ENCODE measurements around the gene CLASP1. TPM values are rescaled to one million over a fixed set of nuclear protein-coding genes. Genes with fewer than 3 reads are reported as not detected.

Gene CLASP1
- total RNA-seq, 1 experiment from 2014 or later, result 46.1 TPM

- DNase-seq, result no peak
- ChIA-PET CTCF (no interaction called here), POLR2A (interaction anchor here (0.7 kb wide), 1 partner anchor 230 kb away, joined by 5 read pairs; the partner anchor contains the start of gene NIFK)
- H3K4me3 ChIP-seq (ENCODE audit: low read depth, low read length), result no peak overlapping the region
- Mint-ChIP-seq H3K9me3 (ENCODE audit: unreplicated experiment) (no peaks in the 10 kb centered on the region), H3K4me1 (ENCODE audit: low read depth, unreplicated experiment) (peaks cover 15% of the 10 kb centered on the region), H3K27ac (ENCODE audit: unreplicated experiment) (no peak overlapping the region), H3K36me3 (ENCODE audit: insufficient read depth, unreplicated experiment) (peaks cover 24% of the 10 kb centered on the region), H3K4me3 (ENCODE audit: unreplicated experiment) (no peak overlapping the region), H3K27me3 (ENCODE audit: insufficient read depth, unreplicated experiment) (no peaks in the 10 kb centered on the region)
- H3K36me3 ChIP-seq (ENCODE audit: control insufficient read depth, insufficient read depth, low read length), result peaks cover 1% of the 10 kb centered on the region
- TF ChIP-seq CTCF (IDR thresholded peaks at IDR 0.05; ENCODE audit: insufficient read depth in 1 of 2, low read depth in 1 of 2, low read length in 1 of 2, severe bottlenecking in 1 of 2, unreplicated experiment in 1 of 2), result no peak
- no peaks in the 10 kb centered on the region for H3K9me3 ChIP-seq
- H3K4me1 ChIP-seq, result no peaks in the 10 kb centered on the region
- no TSS peak for BruUV-seq (replicated peaks)
- intact Hi-C loops (cut with micrococcal nuclease; ENCODE audit: unreplicated experiment), result no loop called here
- H3K27me3 ChIP-seq (replicated peaks; ENCODE audit: control insufficient read depth, insufficient read depth, low read length), result no peaks in the 10 kb centered on the region
Observed at GRCh38 chr2:121505986-121506586, 143.2 kb downstream of the CLASP1 start.

GRCh38 chr2:121505005-121505404 is 144.3 kb downstream of the CLASP1 start:
- Mint-ChIP-seq H3K27me3 (ENCODE audit: insufficient read depth, unreplicated experiment) (no peaks in the 10 kb centered on the region), H3K36me3 (ENCODE audit: insufficient read depth, unreplicated experiment) (peaks cover 31% of the 10 kb centered on the region), H3K9me3 (ENCODE audit: unreplicated experiment) (peaks cover 7% of the 10 kb centered on the region), H3K4me3 (ENCODE audit: unreplicated experiment) (no peak overlapping the region), H3K4me1 (ENCODE audit: low read depth, unreplicated experiment) (peaks cover 15% of the 10 kb centered on the region), H3K27ac (ENCODE audit: unreplicated experiment) (no peak overlapping the region)
- TF ChIP-seq CTCF (IDR thresholded peaks at IDR 0.05; ENCODE audit: insufficient read depth in 1 of 2, low read depth in 1 of 2, low read length in 1 of 2, severe bottlenecking in 1 of 2, unreplicated experiment in 1 of 2), result no peak
- peaks cover 1% of the 10 kb centered on the region for H3K36me3 ChIP-seq (ENCODE audit: control insufficient read depth, insufficient read depth, low read length)
- no TSS peak for BruUV-seq (replicated peaks)
- ChIA-PET CTCF (no interaction called here), POLR2A (no interaction called here)
- intact Hi-C loops (cut with micrococcal nuclease; ENCODE audit: unreplicated experiment), result no loop called here
- DNase-seq, result no peak
- H3K9me3 ChIP-seq, result peaks cover 4% of the 10 kb centered on the region; the same call in 1 of the 2 replicates
- H3K4me1 ChIP-seq, result no peaks in the 10 kb centered on the region
- no peak overlapping the region for H3K4me3 ChIP-seq (ENCODE audit: low read depth, low read length)
- H3K27me3 ChIP-seq (replicated peaks; ENCODE audit: control insufficient read depth, insufficient read depth, low read length), result no peaks in the 10 kb centered on the region

- Mint-ChIP-seq H3K36me3 (ENCODE audit: insufficient read depth, unreplicated experiment) (peaks cover 33% of the 10 kb centered on the region), H3K27ac (ENCODE audit: unreplicated experiment) (no peak overlapping the region), H3K4me3 (ENCODE audit: unreplicated experiment) (no peak overlapping the region)
Observed at GRCh38 chr2:121504316-121504715, 144.9 kb downstream of the CLASP1 start.

More at GRCh38 chr2:121504316-121504715, 144.9 kb downstream of the CLASP1 start:
- ChIA-PET POLR2A (no interaction called here), CTCF (no interaction called here)
- no peak overlapping the region for H3K4me3 ChIP-seq (ENCODE audit: low read depth, low read length)
- Mint-ChIP-seq H3K27me3 (ENCODE audit: insufficient read depth, unreplicated experiment) (no peaks in the 10 kb centered on the region), H3K9me3 (ENCODE audit: unreplicated experiment) (peaks cover 14% of the 10 kb centered on the region), H3K4me1 (ENCODE audit: low read depth, unreplicated experiment) (peaks cover 15% of the 10 kb centered on the region)
- H3K9me3 ChIP-seq, result peaks cover 6% of the 10 kb centered on the region; the same call in 1 of the 2 replicates
- no peak for TF ChIP-seq CTCF (IDR thresholded peaks at IDR 0.05; ENCODE audit: insufficient read depth in 1 of 2, low read depth in 1 of 2, low read length in 1 of 2, severe bottlenecking in 1 of 2, unreplicated experiment in 1 of 2)
- intact Hi-C loops (cut with micrococcal nuclease; ENCODE audit: unreplicated experiment), result no loop called here
- no peak for DNase-seq
- peaks cover 1% of the 10 kb centered on the region for H3K36me3 ChIP-seq (ENCODE audit: control insufficient read depth, insufficient read depth, low read length)
- no peaks in the 10 kb centered on the region for H3K27me3 ChIP-seq (replicated peaks; ENCODE audit: control insufficient read depth, insufficient read depth, low read length)
- H3K4me1 ChIP-seq, result no peaks in the 10 kb centered on the region
- no TSS peak for BruUV-seq (replicated peaks)
